Measurements from ENCODE around the gene PGC. TPM values are rescaled to one million over a fixed set of nuclear protein-coding genes. Genes with fewer than 3 reads are reported as not detected.
A peak's percentile ranks its signal among the peaks of the same experiment; 100 is the strongest.

PGC gene
- total and polyA plus RNA-seq, 9 of the 15 experiments (the other 6 are each of a cell fraction or from before 2014, with no cell fraction given), result 0.17 to 0.40 TPM; not detected in 7

DNA sequence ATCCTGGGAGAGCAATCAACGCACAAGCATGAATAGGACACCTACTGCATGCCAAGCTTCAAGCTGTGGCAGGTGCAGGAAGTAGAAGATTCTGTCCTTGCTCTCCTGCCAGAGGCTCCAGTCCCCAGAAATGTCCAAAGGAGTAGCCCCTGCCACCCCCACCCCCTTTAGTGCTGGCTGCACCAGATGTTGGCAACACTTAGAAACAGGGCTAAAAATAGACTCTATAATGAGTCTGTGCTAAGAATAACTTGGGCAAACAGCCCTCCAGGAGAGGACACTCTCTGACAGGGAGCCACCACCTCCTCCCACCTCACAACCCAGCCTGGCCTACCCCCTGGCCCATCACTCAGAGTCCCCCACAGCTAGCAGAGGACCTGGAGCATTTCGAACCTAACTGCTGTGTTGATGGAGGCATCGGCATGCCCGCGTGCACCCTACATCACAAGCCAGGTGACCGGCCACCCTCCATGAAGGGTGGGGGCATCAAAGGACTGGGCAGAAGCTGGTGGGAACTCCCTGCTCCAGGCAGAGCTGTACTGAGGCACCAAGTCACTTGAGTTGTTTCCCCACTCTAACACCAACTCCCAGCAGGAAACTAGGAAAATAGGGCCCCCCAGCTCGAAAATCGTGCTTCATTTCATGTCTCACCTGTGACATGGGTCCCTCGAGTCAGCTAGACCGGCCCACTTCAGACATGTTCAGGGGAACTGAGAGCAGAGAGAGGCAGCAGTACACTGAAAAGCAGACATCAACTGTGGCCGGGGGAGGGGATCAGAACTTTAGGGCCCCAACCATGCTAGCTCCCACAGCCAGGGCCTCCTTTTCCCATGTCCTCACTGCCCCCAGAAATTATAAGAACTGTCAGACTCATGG lies 30.4 kb downstream of the PGC start:
- Histone ChIP-seq H3K27me3 (ENCODE audit: control insufficient read depth in 2 of 2, insufficient read depth in 2 of 2, low read length in 2 of 2) (peaks cover 2 to 37% of the 10 kb centered on the region in 2 experiments; a peak in 4 of 5 replicates), H3K4me2 (ENCODE audit: insufficient read depth, low read length) (no peak overlapping the region), H3K4me1 (replicated peaks in 1 of 2; ENCODE audit: control insufficient read depth in 2 of 2, insufficient read depth in 2 of 2, low read length in 2 of 2) (peaks cover 0 to 14% of the 10 kb centered on the region in 2 experiments; a peak in 2 of 5 replicates), H2AFZ (ENCODE audit: low read depth, low read length) (no peak overlapping the region), H3K36me3 (ENCODE audit: control insufficient read depth, insufficient read depth, low read length) (no peaks in the 10 kb centered on the region), H3K27ac (ENCODE audit: extremely low read depth, low read depth, low read length) (no peak overlapping the region), H3K79me2 (ENCODE audit: control insufficient read depth, insufficient read depth, low read length) (no peaks in the 10 kb centered on the region), H3K4me3 (no peak overlapping the region), H3K9me1 (ENCODE audit: control insufficient read depth, insufficient read depth, low read length) (no peaks in the 10 kb centered on the region), H4K20me1 (replicated peaks; ENCODE audit: control insufficient read depth, insufficient read depth, low read length) (peaks cover 14% of the 10 kb centered on the region; the same call in 1 of the 2 replicates), H3K9me3 (replicated peaks; ENCODE audit: control insufficient read depth, insufficient read depth, low read depth, low read length) (no peaks in the 10 kb centered on the region), H3K9ac (ENCODE audit: insufficient read depth in 1 of 2, low read depth in 2 of 2, low read length in 2 of 2) (peak overlapping the region in 1 of 2 experiments; percentile 3; a peak in 1 of 4 replicates)
- in situ Hi-C loops (cut with MboI), result no loop called here
- ChIA-PET CTCF (ENCODE audit: low intra/inter-chr PET ratio) (interaction anchor here (0.8 kb wide), 1 partner anchor 11 kb away, joined by 4 read pairs; no protein-coding TSS in a partner anchor), POLR2A (interaction anchor here (0.5 to 1.5 kb wide), 9 partner anchors 8 to 316 kb away, joined by 3 to 7 read pairs (median 3); no protein-coding TSS in a partner anchor)
- intact Hi-C loops (cut with micrococcal nuclease), result no loop called here
- no TSS peak for BruUV-seq (replicated peaks)
- 16% methylated on average over 11 of the region's 11 CpGs for WGBS (ENCODE audit: insufficient coverage, low coverage, missing lambda C conversion rate)
- no peak for ATAC-seq
- no peak for FAIRE-seq
- DNase-seq (ENCODE audit: extremely low read depth in 1 of 4, low spot score in 3 of 4), result no peak
- TF ChIP-seq, protein P1, sequence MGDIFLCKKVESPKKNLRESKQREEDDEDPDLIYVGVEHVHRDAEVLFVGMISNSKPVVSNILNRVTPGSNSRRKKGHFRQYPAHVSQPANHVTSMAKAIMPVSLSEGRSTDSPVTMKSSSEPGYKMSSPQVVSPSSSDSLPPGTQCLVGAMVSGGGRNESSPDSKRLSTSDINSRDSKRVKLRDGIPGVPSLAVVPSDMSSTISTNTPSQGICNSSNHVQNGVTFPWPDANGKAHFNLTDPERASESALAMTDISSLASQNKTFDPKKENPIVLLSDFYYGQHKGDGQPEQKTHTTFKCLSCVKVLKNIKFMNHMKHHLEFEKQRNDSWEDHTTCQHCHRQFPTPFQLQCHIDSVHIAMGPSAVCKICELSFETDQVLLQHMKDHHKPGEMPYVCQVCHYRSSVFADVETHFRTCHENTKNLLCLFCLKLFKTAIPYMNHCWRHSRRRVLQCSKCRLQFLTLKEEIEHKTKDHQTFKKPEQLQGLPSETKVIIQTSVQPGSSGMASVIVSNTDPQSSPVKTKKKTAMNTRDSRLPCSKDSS (IDR thresholded peaks at IDR 0.05; ENCODE audit: low read depth, partially characterized antibody), result no peak
- TF ChIP-seq ZSCAN29 (IDR thresholded peaks at IDR 0.05) (no peak), MCM5 (IDR thresholded peaks at IDR 0.05; ENCODE audit: low read depth) (no peak), ZNF124 (CRISPR knock-in tag; IDR thresholded peaks at IDR 0.05) (no peak), ZKSCAN8 (CRISPR knock-in tag; IDR thresholded peaks at IDR 0.05) (peak; percentile 89; the same call in 1 of the 2 replicates), PURB (CRISPR knock-in tag; IDR thresholded peaks at IDR 0.05; ENCODE audit: low read depth) (no peak), PHF20 (IDR thresholded peaks at IDR 0.05; ENCODE audit: partially characterized antibody) (no peak), PRMT5 (CRISPR knock-in tag; IDR thresholded peaks at IDR 0.05) (no peak), RBM22 (IDR thresholded peaks at IDR 0.05; ENCODE audit: low read depth, low read length, poor library complexity, severe bottlenecking) (no peak), HDGF (IDR thresholded peaks at IDR 0.05) (no peak), MEF2D (tag; conservative IDR thresholded peaks at IDR 0.05; ENCODE audit: low read depth) (0 out of 2 replicates have a peak, but pooled peaks have one; percentile 23), SAFB2 (IDR thresholded peaks at IDR 0.05; ENCODE audit: borderline replicate concordance, low read depth, low read length, severe bottlenecking) (no peak), KDM4B (IDR thresholded peaks at IDR 0.05; ENCODE audit: borderline replicate concordance in 2 of 2, low read depth in 1 of 2) (no peak)
- TF ChIP-seq, protein P2, sequence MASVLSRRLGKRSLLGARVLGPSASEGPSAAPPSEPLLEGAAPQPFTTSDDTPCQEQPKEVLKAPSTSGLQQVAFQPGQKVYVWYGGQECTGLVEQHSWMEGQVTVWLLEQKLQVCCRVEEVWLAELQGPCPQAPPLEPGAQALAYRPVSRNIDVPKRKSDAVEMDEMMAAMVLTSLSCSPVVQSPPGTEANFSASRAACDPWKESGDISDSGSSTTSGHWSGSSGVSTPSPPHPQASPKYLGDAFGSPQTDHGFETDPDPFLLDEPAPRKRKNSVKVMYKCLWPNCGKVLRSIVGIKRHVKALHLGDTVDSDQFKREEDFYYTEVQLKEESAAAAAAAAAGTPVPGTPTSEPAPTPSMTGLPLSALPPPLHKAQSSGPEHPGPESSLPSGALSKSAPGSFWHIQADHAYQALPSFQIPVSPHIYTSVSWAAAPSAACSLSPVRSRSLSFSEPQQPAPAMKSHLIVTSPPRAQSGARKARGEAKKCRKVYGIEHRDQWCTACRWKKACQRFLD (CRISPR knock-in tag; IDR thresholded peaks at IDR 0.05), result no peak
- TF ChIP-seq, protein P3, sequence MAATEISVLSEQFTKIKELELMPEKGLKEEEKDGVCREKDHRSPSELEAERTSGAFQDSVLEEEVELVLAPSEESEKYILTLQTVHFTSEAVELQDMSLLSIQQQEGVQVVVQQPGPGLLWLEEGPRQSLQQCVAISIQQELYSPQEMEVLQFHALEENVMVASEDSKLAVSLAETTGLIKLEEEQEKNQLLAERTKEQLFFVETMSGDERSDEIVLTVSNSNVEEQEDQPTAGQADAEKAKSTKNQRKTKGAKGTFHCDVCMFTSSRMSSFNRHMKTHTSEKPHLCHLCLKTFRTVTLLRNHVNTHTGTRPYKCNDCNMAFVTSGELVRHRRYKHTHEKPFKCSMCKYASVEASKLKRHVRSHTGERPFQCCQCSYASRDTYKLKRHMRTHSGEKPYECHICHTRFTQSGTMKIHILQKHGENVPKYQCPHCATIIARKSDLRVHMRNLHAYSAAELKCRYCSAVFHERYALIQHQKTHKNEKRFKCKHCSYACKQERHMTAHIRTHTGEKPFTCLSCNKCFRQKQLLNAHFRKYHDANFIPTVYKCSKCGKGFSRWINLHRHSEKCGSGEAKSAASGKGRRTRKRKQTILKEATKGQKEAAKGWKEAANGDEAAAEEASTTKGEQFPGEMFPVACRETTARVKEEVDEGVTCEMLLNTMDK (IDR thresholded peaks at IDR 0.05; ENCODE audit: borderline replicate concordance, insufficient read depth, low read depth, low read length, poor library complexity, severe bottlenecking), result no peak
